HEK293 (cell line): ENCODE results near the gene TMEM119.

Experiments used
- CTCF ChIA-PET: fragments of 350-600 bp; formaldehyde crosslinking; extraction: SDS; loops from one replicate; lab custom pipeline; 2021; ENCODE audit warnings: antibody characterized with exemption; lab: Yijun Ruan, JAX
- POLR2A ChIA-PET: fragments of 300-600 bp; formaldehyde crosslinking; extraction: SDS; loops from one replicate; lab custom pipeline; 2020; ENCODE audit warnings: antibody characterized with exemption, inconsistent platforms; lab: Yijun Ruan, JAX
- H3K27ac ChIP-seq: fragments of 200-500 bp; sonication (Bioruptor generic); 2 replicates; pipeline ENCODE4 v1.5.1; 2014; ENCODE audit warnings: low read depth, low read length, control low read depth, inconsistent platforms; ENCODE audit errors: extremely low read depth
- H3K36me3 ChIP-seq, 2 experiments: fragments of 200-500 bp in 1 of 2; sonication (Bioruptor generic) in 1 of 2; 1 replicate in 1 of 2; 2 replicates in 1 of 2; pipeline ENCODE4 v1.5.1; 2014 to 2017; ENCODE audit warnings: inconsistent platforms in 2 of 2, low read length in 2 of 2; ENCODE audit not compliant: control insufficient read depth in 2 of 2, insufficient read depth in 1 of 2
- H3K4me1 ChIP-seq: fragments of 200-500 bp; sonication (Bioruptor generic); 2 replicates; pipeline ENCODE4 v1.5.1; 2014; ENCODE audit warnings: mild to moderate bottlenecking, low read length, inconsistent platforms; ENCODE audit not compliant: control insufficient read depth, insufficient read depth
- H3K4me3 ChIP-seq: 2 replicates; pipeline ENCODE4 v1.5.1; 2011; ENCODE audit warnings: low read depth, mild to moderate bottlenecking, control low read depth, low read length, moderate library complexity
- H3K9me3 ChIP-seq: fragments of 200-500 bp; sonication (Bioruptor generic); 2 replicates; pipeline ENCODE4 v1.5.1; 2014; ENCODE audit warnings: low read depth, low read length, inconsistent platforms; ENCODE audit not compliant: control insufficient read depth, insufficient read depth
- BCL11A ChIP-seq: fragments of 450-650 bp; formaldehyde crosslinking; IDR thresholded peaks from 2 replicates; pipeline ENCODE4 v1.5.1; 2016; ENCODE audit warnings: low read depth, missing biosample characterization, missing genetic modification characterization
- HOXD13 ChIP-seq: sonication (generic); formaldehyde crosslinking; IDR thresholded peaks from 2 replicates; pipeline ENCODE4 v1.8.0; 2022; ENCODE audit warnings: missing genetic modification reagents, borderline replicate concordance
- KLF17 ChIP-seq: fragments of 450-650 bp; formaldehyde crosslinking; IDR thresholded peaks from 2 replicates; pipeline ENCODE4 v1.5.1; 2016; ENCODE audit warnings: missing biosample characterization, missing genetic modification characterization
- ZBTB44 ChIP-seq: fragments of 450-650 bp; IDR thresholded peaks from 2 replicates; pipeline ENCODE4 v1.5.1; 2018; ENCODE audit warnings: missing biosample characterization, mild to moderate bottlenecking, missing genetic modification characterization
- ZNF133 ChIP-seq: fragments of 450-650 bp; formaldehyde crosslinking; IDR thresholded peaks from 2 replicates; pipeline ENCODE4 v1.5.1; 2016; ENCODE audit warnings: missing biosample characterization, missing genetic modification characterization
- ZNF548 ChIP-seq: fragments of 450-650 bp; formaldehyde crosslinking; IDR thresholded peaks from 2 replicates; pipeline ENCODE4 v1.5.1; 2016; ENCODE audit warnings: missing biosample characterization, missing genetic modification characterization
- ZNF610 ChIP-seq: fragments of 450-650 bp; formaldehyde crosslinking; IDR thresholded peaks from 2 replicates; pipeline ENCODE4 v1.5.1; 2016; ENCODE audit warnings: missing biosample characterization, missing genetic modification characterization, borderline replicate concordance
- ZNF747 ChIP-seq: fragments of 450-650 bp; formaldehyde crosslinking; IDR thresholded peaks from 2 replicates; pipeline ENCODE4 v1.5.1; 2016; ENCODE audit warnings: missing biosample characterization, missing genetic modification characterization
- ZSCAN30 ChIP-seq: fragments of 450-650 bp; IDR thresholded peaks from 2 replicates; pipeline ENCODE4 v1.5.1; 2018; ENCODE audit warnings: missing biosample characterization, mild to moderate bottlenecking, missing genetic modification characterization, moderate library complexity
- ZSCAN4 ChIP-seq: fragments of 450-650 bp; formaldehyde crosslinking; IDR thresholded peaks from 2 replicates; pipeline ENCODE4 v1.5.1; 2017; ENCODE audit warnings: missing biosample characterization, missing genetic modification characterization
- ZXDB ChIP-seq: fragments of 450-650 bp; formaldehyde crosslinking; IDR thresholded peaks from 2 replicates; pipeline ENCODE4 v1.5.1; 2016; ENCODE audit warnings: missing biosample characterization, missing genetic modification characterization
- TF ChIP-seq, protein P1 (sequence below): fragments of 450-650 bp; formaldehyde crosslinking; IDR thresholded peaks from 2 replicates; pipeline ENCODE4 v1.5.1; 2016; ENCODE audit warnings: missing biosample characterization, missing genetic modification characterization
- TF ChIP-seq, protein P2 (sequence below): fragments of 450-650 bp; formaldehyde crosslinking; IDR thresholded peaks from 2 replicates; pipeline ENCODE4 v1.5.1; 2017; ENCODE audit warnings: missing biosample characterization, mild to moderate bottlenecking, missing genetic modification characterization, moderate library complexity

The TMEM119 gene

GRCh38 chr12:108608616-108609015 lies 10.7 kb upstream of the TMEM119 start:
- POLR2A ChIA-PET, result interaction anchor here (0.9 kb wide), 1 partner anchor 46 kb away, joined by 3 read pairs; the partner anchor contains the start of gene ISCU
- Histone ChIP-seq H3K4me1 (no peaks in the 10 kb centered on the region), H3K36me3 (no peaks in the 10 kb centered on the region), H3K4me3 (no peak overlapping the region), H3K9me3 (no peaks in the 10 kb centered on the region), H3K27ac (no peak overlapping the region)
- TF ChIP-seq BCL11A (tag by site-specific recombination), result no peak
- no peak for TF ChIP-seq KLF17 (tag by site-specific recombination)
- TF ChIP-seq ZNF610, result no peak
- TF ChIP-seq ZSCAN4 (tag by site-specific recombination), result no peak
- no peak for TF ChIP-seq ZNF548
- TF ChIP-seq HOXD13 (CRISPR knock-in tag), result no peak
- no peak for TF ChIP-seq ZSCAN30 (tag by site-specific recombination)
- TF ChIP-seq ZNF747 (tag by site-specific recombination), result no peak
- TF ChIP-seq, protein P1, sequence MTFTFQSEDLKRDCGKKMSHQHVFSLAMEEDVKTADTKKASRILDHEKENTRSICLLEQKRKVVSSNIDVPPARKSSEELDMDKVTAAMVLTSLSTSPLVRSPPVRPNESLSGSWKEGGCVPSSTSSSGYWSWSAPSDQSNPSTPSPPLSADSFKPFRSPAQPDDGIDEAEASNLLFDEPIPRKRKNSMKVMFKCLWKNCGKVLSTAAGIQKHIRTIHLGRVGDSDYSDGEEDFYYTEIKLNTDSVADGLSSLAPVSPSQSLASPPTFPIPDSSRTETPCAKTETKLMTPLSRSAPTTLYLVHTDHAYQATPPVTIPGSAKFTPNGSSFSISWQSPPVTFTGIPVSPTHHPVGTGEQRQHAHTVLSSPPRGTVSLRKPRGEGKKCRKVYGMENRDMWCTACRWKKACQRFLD (tag by site-specific recombination), result no peak
- no peak for TF ChIP-seq ZBTB44
- CTCF ChIA-PET, result interaction anchor here (2.2 to 3.7 kb wide), 2 partner anchors 9 to 45 kb away, joined by 9 to 15 read pairs; no protein-coding TSS in a partner anchor

- no peak overlapping the region for H3K27ac ChIP-seq
- TF ChIP-seq ZXDB (no peak), ZNF133 (tag by site-specific recombination) (no peak)
- TF ChIP-seq, protein P2, sequence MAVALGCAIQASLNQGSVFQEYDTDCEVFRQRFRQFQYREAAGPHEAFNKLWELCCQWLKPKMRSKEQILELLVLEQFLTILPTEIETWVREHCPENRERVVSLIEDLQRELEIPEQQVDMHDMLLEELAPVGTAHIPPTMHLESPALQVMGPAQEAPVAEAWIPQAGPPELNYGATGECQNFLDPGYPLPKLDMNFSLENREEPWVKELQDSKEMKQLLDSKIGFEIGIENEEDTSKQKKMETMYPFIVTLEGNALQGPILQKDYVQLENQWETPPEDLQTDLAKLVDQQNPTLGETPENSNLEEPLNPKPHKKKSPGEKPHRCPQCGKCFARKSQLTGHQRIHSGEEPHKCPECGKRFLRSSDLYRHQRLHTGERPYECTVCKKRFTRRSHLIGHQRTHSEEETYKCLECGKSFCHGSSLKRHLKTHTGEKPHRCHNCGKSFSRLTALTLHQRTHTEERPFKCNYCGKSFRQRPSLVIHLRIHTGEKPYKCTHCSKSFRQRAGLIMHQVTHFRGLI (tag by site-specific recombination), result no peak
- TF ChIP-seq, protein P1 (tag by site-specific recombination), result no peak
- TF ChIP-seq, all 188 proteins: peak for 0
- Histone ChIP-seq H3K36me3 (no peaks in the 10 kb centered on the region), H3K4me1 (no peaks in the 10 kb centered on the region), H3K9me3 (no peaks in the 10 kb centered on the region), H3K4me3 (no peak overlapping the region)
- ChIA-PET CTCF (interaction anchor here (0.6 to 3.7 kb wide), 3 partner anchors 10 to 48 kb away, joined by 3 to 15 read pairs (median 9); no protein-coding TSS in a partner anchor), POLR2A (no interaction called here)
These were observed 10.2 kb upstream of the TMEM119 start for GRCh38 chr12:108607981-108608600.
